ENCODE measurements around the gene PKDREJ.

- TF ChIP-seq CTCF (IDR thresholded peaks at IDR 0.05 in 4 of 5, conservative IDR thresholded peaks at IDR 0.05 in 1 of 5) = no peak
- no peak for TF ChIP-seq POLR2A (IDR thresholded peaks at IDR 0.05)
These were observed 50.9 kb downstream of the PKDREJ start for GRCh38 chr22:46212195-46212594.
